ENCODE results near the gene PIP5K1B. TPM values are rescaled to one million over a fixed set of nuclear protein-coding genes. Genes with fewer than 3 reads are reported as not detected.

Gene PIP5K1B
- total and polyA plus RNA-seq, 12 donors, result 2.1 to 24.0 (median 9.7) TPM

DNA sequence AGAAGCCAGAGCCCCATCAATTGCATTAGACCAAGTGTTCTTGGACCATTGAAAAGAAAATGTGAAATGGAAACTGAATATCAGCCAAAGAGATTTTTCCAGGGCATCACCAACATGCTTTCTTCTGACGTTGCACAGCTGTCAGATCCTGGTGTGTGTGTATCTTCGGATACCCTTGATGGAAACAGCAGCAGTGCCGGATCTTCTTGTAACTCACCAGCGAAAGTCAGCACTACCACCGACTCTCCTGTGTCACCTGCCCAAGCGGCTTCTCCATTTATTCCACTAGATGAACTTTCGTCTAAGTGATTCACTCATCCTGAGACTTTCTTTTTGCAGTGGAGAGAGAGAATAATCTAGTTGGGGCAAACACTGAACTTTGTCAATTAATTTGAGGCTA is 75.7 kb downstream of the PIP5K1B start:
- intact Hi-C loops (cut with DNase I), result no loop called here
- Histone ChIP-seq H3K4me3 (peak overlapping the region in 3 of 4 donors; percentile 77 to 94 (median 89)), H3K9me3 (replicated peaks in 1 of 3) (no peaks in the 10 kb centered on the region), H3K27ac (peak overlapping the region in 4 of 5 donors; percentile 89 to 96 (median 92)), H3K27me3 (no peaks in the 10 kb centered on the region), H3K4me1 (replicated peaks in 1 of 2) (peaks cover 16 to 75% of the 10 kb centered on the region in 2 donors), H3K36me3 (replicated peaks in 1 of 2) (no peaks in the 10 kb centered on the region)
- DNase-seq, result peak in 2 of 7 donors; percentile 9 to 26
- 11 to 23% (median 12%) methylated on average over 7 of the region's 7 CpGs for WGBS, 4 donors
- no peak for TF ChIP-seq POLR2A (IDR thresholded peaks at IDR 0.05)
- TF ChIP-seq, protein P1, sequence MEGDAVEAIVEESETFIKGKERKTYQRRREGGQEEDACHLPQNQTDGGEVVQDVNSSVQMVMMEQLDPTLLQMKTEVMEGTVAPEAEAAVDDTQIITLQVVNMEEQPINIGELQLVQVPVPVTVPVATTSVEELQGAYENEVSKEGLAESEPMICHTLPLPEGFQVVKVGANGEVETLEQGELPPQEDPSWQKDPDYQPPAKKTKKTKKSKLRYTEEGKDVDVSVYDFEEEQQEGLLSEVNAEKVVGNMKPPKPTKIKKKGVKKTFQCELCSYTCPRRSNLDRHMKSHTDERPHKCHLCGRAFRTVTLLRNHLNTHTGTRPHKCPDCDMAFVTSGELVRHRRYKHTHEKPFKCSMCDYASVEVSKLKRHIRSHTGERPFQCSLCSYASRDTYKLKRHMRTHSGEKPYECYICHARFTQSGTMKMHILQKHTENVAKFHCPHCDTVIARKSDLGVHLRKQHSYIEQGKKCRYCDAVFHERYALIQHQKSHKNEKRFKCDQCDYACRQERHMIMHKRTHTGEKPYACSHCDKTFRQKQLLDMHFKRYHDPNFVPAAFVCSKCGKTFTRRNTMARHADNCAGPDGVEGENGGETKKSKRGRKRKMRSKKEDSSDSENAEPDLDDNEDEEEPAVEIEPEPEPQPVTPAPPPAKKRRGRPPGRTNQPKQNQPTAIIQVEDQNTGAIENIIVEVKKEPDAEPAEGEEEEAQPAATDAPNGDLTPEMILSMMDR (IDR thresholded peaks at IDR 0.05), result no peak

DNA sequence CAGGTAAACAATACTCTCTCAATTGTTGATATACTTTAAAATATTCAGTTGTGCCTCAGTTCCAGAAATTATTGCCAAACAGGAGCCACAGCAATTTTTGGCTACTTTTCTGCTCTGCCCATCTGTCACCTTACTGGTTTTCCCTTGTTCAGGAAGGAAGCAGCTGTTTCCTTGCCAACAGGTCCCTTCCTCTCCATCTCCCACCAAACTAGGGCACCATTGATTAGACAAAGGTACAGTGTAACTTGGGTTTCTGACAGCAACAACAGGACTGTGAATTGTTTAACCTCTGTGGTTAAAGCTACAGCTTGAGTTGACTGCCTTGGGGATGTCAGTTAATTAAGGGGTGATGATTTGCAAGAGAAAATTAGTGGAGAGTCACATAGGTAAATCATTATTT is 76.9 kb downstream of the PIP5K1B start:
- TF ChIP-seq, protein P1 (IDR thresholded peaks at IDR 0.05), result no peak
- TF ChIP-seq POLR2A (IDR thresholded peaks at IDR 0.05), result no peak
- Histone ChIP-seq H3K36me3 (replicated peaks in 1 of 2) (no peaks in the 10 kb centered on the region), H3K27ac (no peak overlapping the region), H3K9me3 (replicated peaks in 1 of 3) (no peaks in the 10 kb centered on the region), H3K4me1 (replicated peaks in 1 of 2) (peaks cover 14 to 66% of the 10 kb centered on the region in 2 donors), H3K4me3 (peak overlapping the region in 1 of 4 donors; percentile 94), H3K27me3 (no peaks in the 10 kb centered on the region)
- intact Hi-C loops (cut with DNase I), result no loop called here
- no peak for DNase-seq

DNA sequence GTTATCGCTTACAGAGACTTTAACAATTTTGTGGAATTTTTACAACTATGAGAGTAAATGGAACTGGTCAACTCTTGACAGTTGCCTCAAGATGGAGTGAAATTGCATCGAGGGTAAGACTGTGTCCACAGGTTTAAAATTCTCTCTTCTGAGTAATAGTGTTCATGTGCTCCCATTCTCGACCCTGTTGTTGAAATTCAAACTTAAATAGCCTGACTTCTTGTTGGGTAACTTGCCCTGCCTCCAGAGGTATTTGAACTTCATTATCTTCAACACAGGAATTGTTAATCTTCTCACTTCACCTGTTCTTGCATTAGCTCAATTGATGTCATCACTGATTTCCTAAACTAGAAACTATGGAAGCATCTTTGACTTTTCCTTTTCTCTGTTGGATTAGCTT is 77.5 kb downstream of the PIP5K1B start:
- no peaks in the 10 kb centered on the region for H3K9me3 ChIP-seq (replicated peaks in 1 of 3)
- intact Hi-C loops (cut with DNase I), result no loop called here
- H3K27me3 ChIP-seq, result no peaks in the 10 kb centered on the region
- H3K27ac ChIP-seq, result no peak overlapping the region
- no peak for DNase-seq
- H3K36me3 ChIP-seq (replicated peaks in 1 of 2), result no peaks in the 10 kb centered on the region
- TF ChIP-seq, protein P1 (IDR thresholded peaks at IDR 0.05), result no peak
- TF ChIP-seq POLR2A (IDR thresholded peaks at IDR 0.05), result no peak
- H3K4me1 ChIP-seq (replicated peaks in 1 of 2), result peaks cover 8 to 60% of the 10 kb centered on the region in 2 donors
- peak overlapping the region in 1 of 4 donors; percentile 17 for H3K4me3 ChIP-seq
- 84 to 90% (median 88%) methylated on average over 3 of the region's 3 CpGs for WGBS, 4 donors

DNA sequence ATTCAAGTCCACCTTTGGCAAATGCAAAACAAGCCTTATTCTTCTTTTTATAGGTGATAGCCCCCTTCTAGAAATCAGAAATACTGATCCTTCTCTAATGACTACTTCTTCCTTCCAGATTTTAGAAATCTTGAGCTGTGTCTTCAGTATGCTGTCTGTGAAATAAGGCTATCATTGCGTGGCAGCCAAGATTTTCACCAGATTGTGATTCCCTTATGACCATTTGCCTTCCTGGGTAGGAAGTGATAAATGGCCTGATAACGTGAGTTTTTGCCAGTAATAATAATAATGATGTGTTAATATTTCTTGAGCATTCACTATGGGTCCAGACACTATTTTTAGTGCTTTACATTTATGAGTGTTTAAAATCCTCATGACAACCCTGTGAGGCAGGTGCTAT is 80.9 kb downstream of the PIP5K1B start:
- intact Hi-C loops (cut with DNase I), result no loop called here

More for the DNA sequence above, 80.9 kb downstream of the PIP5K1B start:
- H3K27me3 ChIP-seq, result no peaks in the 10 kb centered on the region
- 47 to 63% (median 52%) methylated on average over 2 of the region's 2 CpGs for WGBS, 4 donors
- TF ChIP-seq, protein P1 (IDR thresholded peaks at IDR 0.05), result no peak
- H3K4me3 ChIP-seq, result no peak overlapping the region
- H3K27ac ChIP-seq, result no peak overlapping the region
- peaks cover 3 to 42% of the 10 kb centered on the region in 2 donors for H3K4me1 ChIP-seq (replicated peaks in 1 of 2)
- no peaks in the 10 kb centered on the region for H3K36me3 ChIP-seq (replicated peaks in 1 of 2)
- no peaks in the 10 kb centered on the region for H3K9me3 ChIP-seq (replicated peaks in 1 of 3)
- no peak for DNase-seq
